Ishikawa (cell line): ENCODE measurements around the gene PKDREJ.

ENCODE experiments used
- CEBPB ChIP-seq: IDR thresholded peaks from 2 replicates; pipeline ENCODE4 v1.6.1; 2012
- CREB1 ChIP-seq: IDR thresholded peaks from 2 replicates; pipeline ENCODE4 v1.6.1; 2012; ENCODE audit warnings: low read depth
- EGR1 ChIP-seq: IDR thresholded peaks from 2 replicates; pipeline ENCODE4 v1.6.1; 2012
- EP300 ChIP-seq: IDR thresholded peaks from 2 replicates; pipeline ENCODE4 v1.6.1; 2012; ENCODE audit warnings: borderline replicate concordance
- FOXM1 ChIP-seq: IDR thresholded peaks from 2 replicates; pipeline ENCODE4 v1.6.1; 2012; ENCODE audit warnings: low read depth, borderline replicate concordance
- MAX ChIP-seq: IDR thresholded peaks from 2 replicates; pipeline ENCODE4 v1.6.1; 2012
- NFIC ChIP-seq: IDR thresholded peaks from 2 replicates; pipeline ENCODE4 v1.6.1; 2012
- RAD21 ChIP-seq: IDR thresholded peaks from 2 replicates; pipeline ENCODE4 v1.6.1; 2012; ENCODE audit warnings: low read depth
- REST ChIP-seq: IDR thresholded peaks from 2 replicates; pipeline ENCODE4 v1.6.1; 2012; ENCODE audit warnings: low read depth, mild to moderate bottlenecking
- TAF1 ChIP-seq: IDR thresholded peaks from 2 replicates; pipeline ENCODE4 v1.6.1; 2012; ENCODE audit warnings: low read depth, mild to moderate bottlenecking
- TCF12 ChIP-seq: IDR thresholded peaks from 2 replicates; pipeline ENCODE4 v1.6.1; 2012; ENCODE audit warnings: low read depth
- TEAD4 ChIP-seq: IDR thresholded peaks from 2 replicates; pipeline ENCODE4 v1.6.1; 2012
- USF1 ChIP-seq: IDR thresholded peaks from 2 replicates; pipeline ENCODE4 v1.6.1; 2012
- YY1 ChIP-seq: IDR thresholded peaks from 2 replicates; pipeline ENCODE4 v1.6.1; 2012; ENCODE audit warnings: low read depth
- ZBTB7A ChIP-seq: IDR thresholded peaks from 2 replicates; pipeline ENCODE4 v1.6.1; 2012; ENCODE audit warnings: low read depth

Gene PKDREJ

GRCh38 chr22:46260038-46260437 is 3.1 kb downstream of the PKDREJ start:
- TF ChIP-seq TCF12: no peak
- TF ChIP-seq FOXM1: no peak

- TF ChIP-seq TAF1 (no peak), EGR1 (no peak), USF1 (no peak), ZBTB7A (no peak), TCF12 (no peak), NFIC (no peak), CEBPB (no peak), EP300 (no peak), TEAD4 (no peak), FOXM1 (no peak), MAX (no peak), YY1 (no peak), REST (no peak), RAD21 (no peak), CREB1 (no peak)
These were observed 3.8 kb downstream of the PKDREJ start for GRCh38 chr22:46259374-46259773.

GRCh38 chr22:46256358-46256958 is 6.7 kb downstream of the PKDREJ start:
- TF ChIP-seq MAX (no peak), USF1 (no peak), CREB1 (no peak), EP300 (no peak), ZBTB7A (no peak), REST (no peak), CEBPB (no peak)

GRCh38 chr22:46251816-46252380 is 11.2 kb downstream of the PKDREJ start:
- no peak for TF ChIP-seq RAD21
- TF ChIP-seq CEBPB: no peak
- no peak for TF ChIP-seq TAF1
- TF ChIP-seq ZBTB7A: no peak

GRCh38 chr22:46251266-46251665 is 11.9 kb downstream of the PKDREJ start:
- TF ChIP-seq RAD21 (no peak), USF1 (no peak), TAF1 (no peak), TCF12 (no peak), NFIC (no peak), CREB1 (no peak), EGR1 (no peak), ZBTB7A (no peak), TEAD4 (no peak)

GRCh38 chr22:46250783-46251125 is 12.4 kb downstream of the PKDREJ start:
- TF ChIP-seq REST (no peak), CREB1 (no peak), YY1 (no peak), NFIC (no peak)
